HG03175 (cell line): ENCODE data around the gene THRB.

ENCODE experiments used
- ATAC-seq: cut with Tn5 transposase; IDR thresholded peaks from one replicate; pipeline ENCODE4 v1.9.1; 2021; ENCODE audit warnings: mild to moderate bottlenecking, moderate library complexity; ENCODE audit not compliant: unreplicated experiment

THRB gene

GRCh38 chr3:24494618-24495325, at the start of gene THRB:
Gene THRB (minus strand): TSS chr3:24494850.
- peak; percentile 53 for ATAC-seq

DNA sequence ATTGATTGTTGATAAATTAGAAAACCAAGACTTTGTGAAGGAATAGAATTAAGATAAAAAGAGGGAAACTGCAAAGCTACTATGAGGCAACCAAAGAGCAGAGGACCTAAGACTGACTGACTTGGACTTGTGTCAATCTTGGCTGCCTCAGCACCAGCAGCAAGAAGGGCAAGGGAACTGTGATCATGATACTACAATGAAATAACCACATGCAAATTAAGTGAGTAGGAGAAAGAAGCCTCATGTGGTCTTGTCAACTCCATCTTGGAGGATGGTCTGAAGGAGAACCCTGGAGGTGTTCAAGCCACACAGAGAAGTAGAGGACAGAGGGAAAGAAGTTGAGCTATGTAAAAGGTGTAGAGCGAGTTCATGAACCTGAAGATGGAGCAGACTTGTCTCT, 47.3 kb upstream of the THRB start:
- no peak for ATAC-seq

GRCh38 chr3:24540821-24541220, 46.2 kb upstream of the THRB start:
- no peak for ATAC-seq

GRCh38 chr3:24539699-24540098, 45.0 kb upstream of the THRB start:
- no peak for ATAC-seq

DNA sequence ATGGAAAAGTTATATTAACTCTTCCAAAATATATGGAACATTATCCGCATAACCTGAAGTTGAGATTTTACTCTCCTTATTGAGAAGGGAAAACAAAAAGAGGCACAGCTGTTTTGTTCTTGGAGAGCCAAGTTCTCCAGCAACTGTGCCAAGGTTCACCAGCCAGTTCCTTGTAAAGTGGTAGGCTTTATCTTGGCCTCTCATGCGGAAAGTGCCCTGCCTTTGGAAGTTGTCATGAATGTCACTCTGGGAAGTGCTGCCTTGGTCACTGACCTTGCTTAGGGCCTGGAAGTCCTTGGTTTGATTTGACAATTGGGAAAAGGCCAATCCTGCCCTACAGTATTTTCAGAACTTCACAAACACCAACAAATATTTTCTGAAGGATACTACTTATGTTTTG, 44.2 kb upstream of the THRB start:
- ATAC-seq, result no peak

GRCh38 chr3:24533561-24534193, 39.0 kb upstream of the THRB start:
- no peak for ATAC-seq

DNA sequence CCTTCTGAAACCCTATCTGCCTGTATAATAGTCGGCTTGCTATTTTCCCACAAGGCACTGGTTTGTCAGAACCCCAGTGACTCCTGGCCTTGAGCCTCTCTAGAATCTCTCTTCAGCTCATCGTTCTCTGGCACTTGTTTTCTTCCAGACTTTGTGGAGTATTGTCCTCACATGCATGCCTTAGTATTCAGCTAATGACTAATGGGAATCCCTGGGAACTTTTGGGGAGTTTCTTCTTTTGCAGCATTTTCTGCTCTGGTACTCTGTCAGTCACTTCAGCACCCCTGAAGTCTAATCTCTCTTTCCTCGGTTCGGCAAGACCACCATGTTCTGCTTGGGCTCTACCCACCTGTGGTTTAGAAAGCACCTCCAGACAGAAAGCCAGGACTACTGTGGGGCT, 35.8 kb upstream of the THRB start:
- ATAC-seq, result no peak

GRCh38 chr3:24529210-24529609, 34.6 kb upstream of the THRB start:
- no peak for ATAC-seq

DNA sequence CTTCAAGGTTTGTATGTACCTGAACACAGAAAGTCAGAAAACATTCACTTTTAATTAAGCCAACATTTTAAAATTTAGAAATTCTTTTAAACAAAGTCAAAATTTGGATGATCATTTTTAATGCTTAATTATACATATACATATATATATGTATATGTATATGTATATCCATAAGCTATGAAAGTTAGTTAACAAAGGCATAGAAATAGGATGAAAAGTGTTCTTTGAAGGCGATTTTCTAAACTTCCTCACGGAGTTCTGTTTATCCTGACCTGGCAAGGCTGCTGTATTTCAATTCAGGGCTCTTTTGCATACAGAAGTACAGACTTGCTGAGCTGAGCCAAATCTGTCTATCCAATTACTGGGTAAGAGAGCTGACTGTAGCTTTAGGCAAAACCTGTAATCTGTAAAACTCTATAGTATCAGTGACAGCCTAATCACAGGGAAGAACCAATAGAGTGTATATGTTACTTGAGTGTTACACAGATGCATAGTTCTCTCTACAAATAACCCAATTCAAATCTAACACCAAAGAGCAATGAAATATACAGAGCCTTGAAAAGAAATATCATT, 32.1 kb upstream of the THRB start:
- ATAC-seq, result no peak

DNA sequence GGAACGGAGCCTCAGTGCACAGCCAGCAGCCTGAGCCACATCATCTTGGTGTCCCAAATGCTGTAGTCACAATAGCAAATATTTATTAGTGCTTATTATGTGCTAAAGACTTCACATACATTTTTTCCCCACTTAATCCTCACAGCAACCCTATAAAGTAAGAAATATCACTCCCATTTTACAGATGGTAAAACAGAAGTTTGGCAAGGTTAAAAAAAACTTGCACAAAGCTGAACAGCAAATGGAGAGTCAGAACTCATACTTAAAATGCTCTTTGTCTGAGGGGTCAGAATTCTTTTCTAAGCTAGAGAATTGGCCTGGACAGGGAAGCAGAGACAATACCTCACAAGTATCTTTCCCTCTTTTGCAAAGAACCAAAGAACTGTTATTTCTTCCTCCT, 30.9 kb upstream of the THRB start:
- ATAC-seq, result no peak

DNA sequence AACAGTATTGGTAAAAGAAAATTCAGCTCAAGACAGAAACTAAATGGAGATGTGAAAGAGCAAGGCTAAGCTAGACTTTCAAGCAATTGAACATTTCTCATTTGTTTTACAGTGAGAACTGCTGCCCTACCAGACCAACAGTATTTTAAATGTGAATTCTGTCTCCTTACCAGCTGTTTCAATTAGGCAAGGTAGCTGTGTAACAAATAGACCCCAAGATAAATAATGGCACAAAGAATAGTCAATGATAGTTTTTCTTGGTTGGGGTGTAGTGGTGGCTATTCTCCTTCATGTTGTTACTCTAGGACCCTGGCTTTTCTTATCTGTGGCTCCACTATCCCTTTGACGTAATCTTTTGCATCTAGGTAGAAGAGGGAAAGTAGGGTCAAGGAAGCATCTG, 30.4 kb upstream of the THRB start:
- no peak for ATAC-seq

DNA sequence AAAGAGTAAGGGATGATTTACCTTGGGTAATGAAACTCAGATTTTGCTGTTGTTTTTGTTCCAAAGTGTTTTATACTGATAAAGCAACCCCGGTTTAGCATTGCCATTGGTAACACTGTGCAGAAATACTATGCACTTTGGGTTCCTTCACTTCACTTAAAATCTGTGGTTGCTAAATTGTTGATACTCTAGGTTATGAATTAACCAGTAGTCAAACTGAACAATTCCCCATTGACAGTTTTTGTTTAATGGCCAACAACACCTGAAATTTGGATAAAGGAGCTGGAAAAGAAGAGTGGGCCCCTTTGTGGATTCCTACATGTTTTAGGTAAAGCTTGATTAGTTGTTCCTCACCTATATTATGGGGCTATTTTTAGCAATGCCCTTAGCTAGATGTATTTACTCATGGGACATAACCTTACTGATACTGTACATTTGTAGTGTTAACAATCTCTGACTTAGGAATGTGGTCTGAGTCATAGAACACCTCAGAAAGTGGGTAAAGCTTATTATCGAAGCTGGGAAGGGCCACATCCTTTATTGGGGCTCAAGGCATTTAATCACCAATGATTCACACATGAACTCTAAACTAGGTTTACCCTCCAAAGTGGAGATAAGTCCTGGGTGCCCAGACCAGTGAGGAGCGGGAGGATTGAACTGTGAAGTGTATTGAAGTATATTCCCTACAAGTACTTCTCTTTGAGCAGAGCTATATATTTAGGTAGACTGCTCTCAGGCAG, 29.5 kb upstream of the THRB start:
- no peak for ATAC-seq

DNA sequence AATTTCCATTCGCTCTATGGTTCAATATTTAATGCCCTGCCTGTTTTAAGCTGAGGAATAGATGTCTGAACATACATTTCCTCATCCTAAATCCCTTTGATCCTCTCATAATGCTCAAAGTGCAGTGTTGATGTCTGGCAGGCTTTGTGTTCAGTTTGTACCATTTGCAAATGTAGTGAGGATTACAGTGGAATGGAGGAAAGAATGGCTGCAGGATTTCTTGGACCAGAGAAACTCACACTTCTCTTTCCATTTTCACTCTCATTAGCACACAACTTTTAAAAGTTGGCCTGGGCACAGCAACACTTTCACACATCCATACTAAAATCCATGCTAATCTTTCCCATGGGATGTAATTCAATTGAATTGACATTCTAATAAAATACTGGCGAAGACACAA, 28.6 kb upstream of the THRB start:
- ATAC-seq, result no peak

GRCh38 chr3:24522146-24522579, 27.5 kb upstream of the THRB start:
- ATAC-seq, result no peak

- ATAC-seq, result peak; percentile 42
Observed at GRCh38 chr3:24521420-24522145, 26.9 kb upstream of the THRB start.

DNA sequence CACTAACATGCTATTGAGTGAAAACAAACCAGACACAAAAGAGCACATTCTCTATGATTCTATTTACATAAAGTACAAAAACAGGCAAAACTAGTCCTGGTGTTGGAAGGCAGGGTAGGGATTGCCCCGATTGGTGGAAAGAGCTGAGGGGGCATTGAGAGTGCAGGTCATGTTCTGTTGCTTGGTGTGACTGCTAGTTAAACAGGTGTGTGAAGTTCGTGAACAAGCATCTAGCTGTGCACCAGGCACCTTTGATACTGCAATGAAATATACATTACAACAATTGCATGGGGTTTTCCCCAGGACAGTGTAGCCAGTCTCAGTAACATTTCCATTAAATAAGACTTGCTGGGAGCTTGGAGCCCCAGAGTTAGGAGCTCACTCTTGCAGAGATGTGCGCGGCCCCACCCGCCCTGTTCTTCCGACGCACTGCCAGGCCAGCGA, 26.3 kb upstream of the THRB start:
- no peak for ATAC-seq

DNA sequence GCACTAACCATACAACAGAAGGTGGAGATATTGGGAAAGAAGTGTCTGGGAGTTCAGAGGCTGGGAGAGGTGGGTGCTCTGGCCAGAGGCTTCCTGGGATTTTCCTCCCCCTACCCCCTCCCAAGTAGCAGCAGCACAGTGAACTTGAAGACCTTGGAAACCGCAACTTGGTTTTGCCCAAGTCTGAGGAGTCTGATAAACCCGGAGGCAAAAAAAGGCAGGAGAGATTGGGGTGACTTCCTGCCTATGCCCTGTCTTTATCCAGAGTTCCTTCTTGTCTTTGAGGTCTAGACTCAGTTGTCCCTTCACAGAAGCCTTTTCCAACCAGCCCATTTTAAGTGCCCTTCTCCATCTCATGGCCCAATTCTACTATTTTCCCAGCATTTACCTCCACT, 25.4 kb upstream of the THRB start:
- ATAC-seq, result no peak

DNA sequence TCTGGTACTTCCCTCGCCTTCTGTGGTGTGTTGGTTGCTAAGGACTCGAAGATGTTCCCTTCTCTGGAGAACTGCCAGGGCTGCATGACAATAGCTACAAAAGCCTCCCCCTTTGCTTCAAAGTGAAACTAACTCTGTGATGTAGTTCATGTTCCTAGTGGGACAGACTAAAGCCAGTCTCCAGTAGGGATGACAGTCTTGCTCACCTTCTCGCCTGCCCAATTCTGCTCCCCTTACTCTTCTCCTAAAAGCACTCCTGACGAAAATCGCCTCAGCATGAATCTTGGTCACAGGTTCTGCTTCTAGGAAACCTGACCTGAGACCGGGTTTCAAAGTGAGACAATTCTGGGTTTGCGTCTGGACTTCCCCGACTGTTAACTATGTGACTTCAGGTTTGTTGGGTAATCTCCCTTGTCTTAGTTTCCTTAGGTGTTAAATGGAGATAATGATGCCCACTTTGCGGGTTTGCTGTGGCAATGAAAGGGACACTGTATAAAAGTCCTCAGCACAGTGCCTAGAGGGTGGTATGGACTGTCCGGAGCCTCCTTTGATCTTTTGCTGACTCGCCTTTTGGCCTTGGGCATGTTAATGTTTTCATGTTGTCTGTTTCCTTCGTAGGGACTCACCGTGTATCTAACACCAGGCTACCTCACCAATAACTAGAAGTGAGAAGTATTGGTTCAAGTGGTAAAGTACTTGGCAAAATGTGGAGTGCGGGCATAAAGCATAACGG, 24.9 kb upstream of the THRB start:
- no peak for ATAC-seq

- ATAC-seq, result no peak
Observed at GRCh38 chr3:24518990-24519367, 24.3 kb upstream of the THRB start.

- ATAC-seq, result no peak
Observed at GRCh38 chr3:24514119-24514518, 19.5 kb upstream of the THRB start.
